ENCODE results near the gene C19orf85.

C19orf85 gene

GRCh38 chr19:55419624-55420236 lies 44.8 kb downstream of the C19orf85 start:
- CTCF ChIA-PET, result interaction anchor here (0.6 to 4.2 kb wide), 9 partner anchors 9 to 279 kb away, joined by 3 to 58 read pairs (median 4); no protein-coding TSS in a partner anchor
- Histone ChIP-seq H3K36me3 (ENCODE audit: control insufficient read depth in 2 of 2, insufficient read depth in 1 of 2, low read length in 2 of 2) (no peaks in the 10 kb centered on the region), H3K4me1 (ENCODE audit: control insufficient read depth, insufficient read depth, low read length) (no peaks in the 10 kb centered on the region), H3K4me3 (ENCODE audit: low read depth, low read length) (no peak overlapping the region), H3K9me3 (ENCODE audit: control insufficient read depth, insufficient read depth, low read depth, low read length) (no peaks in the 10 kb centered on the region), H3K27ac (ENCODE audit: extremely low read depth, low read depth, low read length) (no peak overlapping the region)
- TF ChIP-seq ZNF549 (tag by site-specific recombination; IDR thresholded peaks at IDR 0.05), result no peak
- TF ChIP-seq ZNF202 (tag by site-specific recombination; IDR thresholded peaks at IDR 0.05; ENCODE audit: borderline replicate concordance), result no peak
- no peak for TF ChIP-seq ZNF114 (tag by site-specific recombination; IDR thresholded peaks at IDR 0.05)
- TF ChIP-seq ZNF548 (tag by site-specific recombination; IDR thresholded peaks at IDR 0.05), result no peak
- TF ChIP-seq ZFHX2 (tag by site-specific recombination; conservative IDR thresholded peaks at IDR 0.05), result no peak
- TF ChIP-seq KLF9 (tag by site-specific recombination; IDR thresholded peaks at IDR 0.05; ENCODE audit: low read depth), result no peak
- no peak for TF ChIP-seq ZNF175 (tag by site-specific recombination; IDR thresholded peaks at IDR 0.05)
- TF ChIP-seq ZNF785 (tag by site-specific recombination; IDR thresholded peaks at IDR 0.05), result no peak
- TF ChIP-seq, protein P1, sequence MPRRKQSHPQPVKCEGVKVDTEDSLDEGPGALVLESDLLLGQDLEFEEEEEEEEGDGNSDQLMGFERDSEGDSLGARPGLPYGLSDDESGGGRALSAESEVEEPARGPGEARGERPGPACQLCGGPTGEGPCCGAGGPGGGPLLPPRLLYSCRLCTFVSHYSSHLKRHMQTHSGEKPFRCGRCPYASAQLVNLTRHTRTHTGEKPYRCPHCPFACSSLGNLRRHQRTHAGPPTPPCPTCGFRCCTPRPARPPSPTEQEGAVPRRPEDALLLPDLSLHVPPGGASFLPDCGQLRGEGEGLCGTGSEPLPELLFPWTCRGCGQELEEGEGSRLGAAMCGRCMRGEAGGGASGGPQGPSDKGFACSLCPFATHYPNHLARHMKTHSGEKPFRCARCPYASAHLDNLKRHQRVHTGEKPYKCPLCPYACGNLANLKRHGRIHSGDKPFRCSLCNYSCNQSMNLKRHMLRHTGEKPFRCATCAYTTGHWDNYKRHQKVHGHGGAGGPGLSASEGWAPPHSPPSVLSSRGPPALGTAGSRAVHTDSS (tag by site-specific recombination; IDR thresholded peaks at IDR 0.05), result no peak
- no peak for TF ChIP-seq ZNF585B (tag by site-specific recombination; IDR thresholded peaks at IDR 0.05)
- TF ChIP-seq ZNF146 (tag by site-specific recombination; IDR thresholded peaks at IDR 0.05), result no peak
- TF ChIP-seq ZNF248 (tag by site-specific recombination; IDR thresholded peaks at IDR 0.05), result no peak
- no peak for TF ChIP-seq ZNF645 (tag by site-specific recombination; IDR thresholded peaks at IDR 0.05)
- TF ChIP-seq ZNF404 (tag by site-specific recombination; IDR thresholded peaks at IDR 0.05), result no peak
- POLR2A ChIA-PET, result interaction anchor here (0.6 to 1.5 kb wide), 4 partner anchors 11 to 157 kb away, joined by 3 to 5 read pairs (median 4); partner anchors contain the start of gene UBE2S

DNA sequence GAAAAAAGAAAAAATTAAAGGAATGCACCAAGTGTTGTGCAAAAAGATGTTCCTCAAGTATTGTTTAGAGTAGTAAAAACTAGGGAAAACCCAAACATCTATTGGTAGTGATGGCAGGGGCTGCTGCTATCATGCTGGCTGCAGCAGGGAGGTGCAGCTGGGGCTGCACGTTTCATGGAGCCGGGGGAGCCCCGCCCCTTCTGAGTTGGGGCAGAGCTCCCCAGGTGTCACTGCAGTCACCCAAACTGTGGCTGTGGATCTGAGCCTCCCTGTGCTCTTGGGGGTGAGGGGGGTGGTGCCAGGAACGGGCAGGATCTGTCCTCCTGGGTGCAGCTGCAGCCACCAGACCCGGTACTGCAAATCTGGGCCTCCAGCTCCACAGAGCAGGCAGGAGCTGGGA lies 45.4 kb downstream of the C19orf85 start:
- TF ChIP-seq, protein P1 (tag by site-specific recombination; IDR thresholded peaks at IDR 0.05), result no peak
- TF ChIP-seq ZNF660 (tag by site-specific recombination; IDR thresholded peaks at IDR 0.05) (no peak), PBX3 (CRISPR knock-in tag; IDR thresholded peaks at IDR 0.05) (no peak), ZNF580 (tag by site-specific recombination; IDR thresholded peaks at IDR 0.05) (no peak), ZNF558 (tag by site-specific recombination; IDR thresholded peaks at IDR 0.05) (no peak), ZFP37 (tag by site-specific recombination; IDR thresholded peaks at IDR 0.05) (no peak), ZNF530 (tag by site-specific recombination; IDR thresholded peaks at IDR 0.05; ENCODE audit: low read depth) (no peak), MZF1 (tag by site-specific recombination; IDR thresholded peaks at IDR 0.05; ENCODE audit: borderline replicate concordance) (no peak), ZSCAN4 (tag by site-specific recombination; IDR thresholded peaks at IDR 0.05) (no peak), ZNF747 (tag by site-specific recombination; IDR thresholded peaks at IDR 0.05) (no peak), ZNF423 (tag by site-specific recombination; IDR thresholded peaks at IDR 0.05) (no peak)
- TF ChIP-seq, protein P2, sequence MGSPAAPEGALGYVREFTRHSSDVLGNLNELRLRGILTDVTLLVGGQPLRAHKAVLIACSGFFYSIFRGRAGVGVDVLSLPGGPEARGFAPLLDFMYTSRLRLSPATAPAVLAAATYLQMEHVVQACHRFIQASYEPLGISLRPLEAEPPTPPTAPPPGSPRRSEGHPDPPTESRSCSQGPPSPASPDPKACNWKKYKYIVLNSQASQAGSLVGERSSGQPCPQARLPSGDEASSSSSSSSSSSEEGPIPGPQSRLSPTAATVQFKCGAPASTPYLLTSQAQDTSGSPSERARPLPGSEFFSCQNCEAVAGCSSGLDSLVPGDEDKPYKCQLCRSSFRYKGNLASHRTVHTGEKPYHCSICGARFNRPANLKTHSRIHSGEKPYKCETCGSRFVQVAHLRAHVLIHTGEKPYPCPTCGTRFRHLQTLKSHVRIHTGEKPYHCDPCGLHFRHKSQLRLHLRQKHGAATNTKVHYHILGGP (tag by site-specific recombination; IDR thresholded peaks at IDR 0.05), result no peak
- CTCF ChIA-PET, result interaction anchor here (0.6 to 4.2 kb wide), 21 partner anchors 9 to 545 kb away, joined by 3 to 58 read pairs (median 7); partner anchors contain the start of genes DNAAF3, FCAR and PPP6R1
- POLR2A ChIA-PET, result interaction anchor here (0.7 to 1.4 kb wide), 3 partner anchors 12 to 156 kb away, joined by 4 to 11 read pairs (median 5); partner anchors contain the start of gene UBE2S
- Histone ChIP-seq H3K9me3 (ENCODE audit: control insufficient read depth, insufficient read depth, low read depth, low read length) (no peaks in the 10 kb centered on the region), H3K27ac (ENCODE audit: extremely low read depth, low read depth, low read length) (no peak overlapping the region), H3K36me3 (ENCODE audit: control insufficient read depth in 2 of 2, insufficient read depth in 1 of 2, low read length in 2 of 2) (no peaks in the 10 kb centered on the region), H3K4me3 (ENCODE audit: low read depth, low read length) (no peak overlapping the region), H3K4me1 (ENCODE audit: control insufficient read depth, insufficient read depth, low read length) (no peaks in the 10 kb centered on the region)
